ENCODE results near the gene DOP1B.

Gene DOP1B

GRCh38 chr21:36156815-36157670, at the start of gene DOP1B:
Gene DOP1B, plus strand, starts transcription at chr21:36156824. Its CDS starts 7,910 bp downstream, at chr21:36164734.
- Histone ChIP-seq H3K9ac (ENCODE audit: low read depth in 1 of 2, low read length in 2 of 2) (peak within 1 kb of the TSS; percentile 80 to 94), H3K27ac (ENCODE audit: low read depth, low read length) (peak within 1 kb of the TSS; percentile 84), H3K4me3 (ENCODE audit: low read depth in 1 of 2, low read length in 2 of 2) (peak within 1 kb of the TSS; percentile 84 to 91), H3K4me1 (ENCODE audit: control insufficient read depth in 1 of 2, insufficient read depth in 2 of 2, low read length in 2 of 2) (peaks cover 11 to 12% of the 10 kb centered on the region in 2 donors), H3K27me3 (ENCODE audit: control insufficient read depth in 1 of 2, insufficient read depth in 2 of 2, low read length in 2 of 2) (no peaks in the 10 kb centered on the region), H3K9me3 (ENCODE audit: control insufficient read depth in 1 of 2, low read length in 2 of 2) (no peaks in the 10 kb centered on the region), H3K36me3 (ENCODE audit: control insufficient read depth in 1 of 2, insufficient read depth in 2 of 2, low read length in 2 of 2) (no peaks in the 10 kb centered on the region)

- Histone ChIP-seq H3K27me3 (ENCODE audit: control insufficient read depth in 1 of 2, insufficient read depth in 2 of 2, low read length in 2 of 2) (no peaks in the 10 kb centered on the region), H3K9ac (ENCODE audit: low read depth in 1 of 2, low read length in 2 of 2) (no peak overlapping the region)
Observed at GRCh38 chr21:36109868-36110267, 46.8 kb upstream of the DOP1B start.

GRCh38 chr21:36111238-36111637, 45.4 kb upstream of the DOP1B start:
- Histone ChIP-seq H3K27ac (ENCODE audit: low read depth, low read length) (no peak overlapping the region), H3K4me3 (ENCODE audit: low read depth in 1 of 2, low read length in 2 of 2) (no peak overlapping the region), H3K9me3 (ENCODE audit: control insufficient read depth in 1 of 2, low read length in 2 of 2) (no peaks in the 10 kb centered on the region), H3K9ac (ENCODE audit: low read depth in 1 of 2, low read length in 2 of 2) (no peak overlapping the region), H3K27me3 (ENCODE audit: control insufficient read depth in 1 of 2, insufficient read depth in 2 of 2, low read length in 2 of 2) (no peaks in the 10 kb centered on the region), H3K36me3 (ENCODE audit: control insufficient read depth in 1 of 2, insufficient read depth in 2 of 2, low read length in 2 of 2) (no peaks in the 10 kb centered on the region), H3K4me1 (ENCODE audit: control insufficient read depth in 1 of 2, insufficient read depth in 2 of 2, low read length in 2 of 2) (peaks cover 5 to 10% of the 10 kb centered on the region in 2 donors)

More at GRCh38 chr21:36109868-36110267, 46.8 kb upstream of the DOP1B start:
- no peaks in the 10 kb centered on the region for H3K9me3 ChIP-seq (ENCODE audit: control insufficient read depth in 1 of 2, low read length in 2 of 2)
- H3K4me3 ChIP-seq (ENCODE audit: low read depth in 1 of 2, low read length in 2 of 2): no peak overlapping the region
- H3K36me3 ChIP-seq (ENCODE audit: control insufficient read depth in 1 of 2, insufficient read depth in 2 of 2, low read length in 2 of 2): no peaks in the 10 kb centered on the region
- H3K4me1 ChIP-seq (ENCODE audit: control insufficient read depth in 1 of 2, insufficient read depth in 2 of 2, low read length in 2 of 2): peaks cover 5 to 10% of the 10 kb centered on the region in 2 donors
- no peak overlapping the region for H3K27ac ChIP-seq (ENCODE audit: low read depth, low read length)

DNA sequence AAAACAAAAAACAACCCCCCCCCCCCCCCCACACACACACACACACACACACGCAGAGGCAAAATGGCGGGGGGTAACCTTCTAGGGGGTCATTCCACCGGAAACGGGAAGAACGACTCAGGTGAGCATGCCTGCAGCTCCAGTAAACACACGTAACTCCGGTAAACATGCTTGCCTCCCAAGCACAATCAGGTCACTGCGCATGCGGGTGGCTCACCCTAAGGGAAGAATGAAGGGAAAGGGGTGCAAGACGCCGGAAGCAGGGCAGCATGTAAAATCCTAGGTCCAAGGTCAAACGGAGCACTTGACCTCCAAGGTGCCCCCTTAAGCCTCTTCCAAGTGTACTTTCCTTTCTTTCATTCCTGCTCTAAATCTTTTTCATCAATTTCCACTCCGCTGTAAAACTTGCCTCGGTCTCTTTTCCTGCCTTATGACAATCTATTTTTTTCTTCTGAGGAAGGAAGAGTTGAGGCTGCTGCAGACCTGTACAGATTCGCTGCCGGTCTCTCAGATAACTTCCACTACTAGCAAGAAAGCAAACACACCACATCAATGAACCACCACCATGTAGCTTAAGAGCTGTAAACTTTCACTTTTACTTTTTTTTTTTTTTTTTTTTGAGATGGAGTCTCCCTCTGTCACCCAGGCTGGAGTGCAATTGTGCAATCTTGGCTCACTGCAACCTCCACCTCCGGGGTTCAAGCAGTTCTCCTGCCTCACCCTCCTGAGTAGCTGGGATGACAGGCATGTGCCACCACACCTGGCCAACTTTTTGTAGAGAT, 42.8 kb upstream of the DOP1B start:
- Histone ChIP-seq H3K4me1 (ENCODE audit: control insufficient read depth in 1 of 2, insufficient read depth in 2 of 2, low read length in 2 of 2) (peaks cover 5 to 10% of the 10 kb centered on the region in 2 donors), H3K27me3 (ENCODE audit: control insufficient read depth in 1 of 2, insufficient read depth in 2 of 2, low read length in 2 of 2) (no peaks in the 10 kb centered on the region), H3K27ac (ENCODE audit: low read depth, low read length) (peak overlapping the region; percentile 28), H3K9ac (ENCODE audit: low read depth in 1 of 2, low read length in 2 of 2) (peak overlapping the region; percentile 55 to 74), H3K36me3 (ENCODE audit: control insufficient read depth in 1 of 2, insufficient read depth in 2 of 2, low read length in 2 of 2) (no peaks in the 10 kb centered on the region), H3K4me3 (ENCODE audit: low read depth in 1 of 2, low read length in 2 of 2) (peak overlapping the region; percentile 70 to 80), H3K9me3 (ENCODE audit: control insufficient read depth in 1 of 2, low read length in 2 of 2) (no peaks in the 10 kb centered on the region)

- no peak overlapping the region for H3K4me3 ChIP-seq (ENCODE audit: low read depth in 1 of 2, low read length in 2 of 2)
- H3K9ac ChIP-seq (ENCODE audit: low read depth in 1 of 2, low read length in 2 of 2): no peak overlapping the region
- no peaks in the 10 kb centered on the region for H3K36me3 ChIP-seq (ENCODE audit: control insufficient read depth in 1 of 2, insufficient read depth in 2 of 2, low read length in 2 of 2)
- peaks cover 5 to 10% of the 10 kb centered on the region in 2 donors for H3K4me1 ChIP-seq (ENCODE audit: control insufficient read depth in 1 of 2, insufficient read depth in 2 of 2, low read length in 2 of 2)
- no peaks in the 10 kb centered on the region for H3K9me3 ChIP-seq (ENCODE audit: control insufficient read depth in 1 of 2, low read length in 2 of 2)
- H3K27me3 ChIP-seq (ENCODE audit: control insufficient read depth in 1 of 2, insufficient read depth in 2 of 2, low read length in 2 of 2): no peaks in the 10 kb centered on the region
- H3K27ac ChIP-seq (ENCODE audit: low read depth, low read length): no peak overlapping the region
Observed at GRCh38 chr21:36115138-36115730, 41.4 kb upstream of the DOP1B start.

- no peaks in the 10 kb centered on the region for H3K9me3 ChIP-seq (ENCODE audit: control insufficient read depth in 1 of 2, low read length in 2 of 2)
Observed at GRCh38 chr21:36117286-36117741, 39.3 kb upstream of the DOP1B start.

DNA sequence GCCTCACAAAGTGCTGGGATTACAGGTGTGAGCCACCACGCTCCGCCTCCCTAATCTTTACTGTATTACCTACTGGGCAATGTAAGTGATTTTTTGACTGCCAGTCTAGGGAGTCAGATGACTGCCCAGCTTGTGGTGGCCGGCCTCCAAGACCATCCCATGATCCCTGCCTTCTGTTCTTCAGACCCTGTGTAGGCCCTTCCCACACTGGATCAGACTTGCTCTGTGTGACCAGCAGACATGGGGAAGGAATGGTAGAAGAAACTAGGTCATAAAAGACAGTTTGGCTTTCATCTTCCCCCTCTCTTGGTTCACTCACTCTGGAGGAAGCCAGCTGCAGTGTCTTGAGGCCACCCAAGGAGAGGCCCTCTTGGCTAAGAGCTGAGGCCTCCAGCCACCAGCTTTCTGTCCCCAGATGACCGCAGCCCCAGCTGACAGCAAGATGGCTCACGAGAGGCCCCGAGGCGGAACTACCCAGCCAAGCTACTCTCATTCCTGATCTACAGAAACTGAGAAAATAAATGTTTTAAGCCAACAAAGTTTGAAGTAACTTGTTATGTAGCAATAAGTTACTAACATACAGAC, 36.2 kb upstream of the DOP1B start:
- Histone ChIP-seq H3K9me3 (ENCODE audit: control insufficient read depth in 1 of 2, low read length in 2 of 2) (no peaks in the 10 kb centered on the region), H3K4me3 (ENCODE audit: low read depth in 1 of 2, low read length in 2 of 2) (no peak overlapping the region), H3K27me3 (ENCODE audit: control insufficient read depth in 1 of 2, insufficient read depth in 2 of 2, low read length in 2 of 2) (no peaks in the 10 kb centered on the region), H3K36me3 (ENCODE audit: control insufficient read depth in 1 of 2, insufficient read depth in 2 of 2, low read length in 2 of 2) (no peaks in the 10 kb centered on the region), H3K4me1 (ENCODE audit: control insufficient read depth in 1 of 2, insufficient read depth in 2 of 2, low read length in 2 of 2) (no peaks in the 10 kb centered on the region), H3K9ac (ENCODE audit: low read depth in 1 of 2, low read length in 2 of 2) (no peak overlapping the region), H3K27ac (ENCODE audit: low read depth, low read length) (no peak overlapping the region)

More at GRCh38 chr21:36117286-36117741, 39.3 kb upstream of the DOP1B start:
- no peak overlapping the region for H3K4me3 ChIP-seq (ENCODE audit: low read depth in 1 of 2, low read length in 2 of 2)
- no peaks in the 10 kb centered on the region for H3K27me3 ChIP-seq (ENCODE audit: control insufficient read depth in 1 of 2, insufficient read depth in 2 of 2, low read length in 2 of 2)
- no peak overlapping the region for H3K27ac ChIP-seq (ENCODE audit: low read depth, low read length)
- H3K4me1 ChIP-seq (ENCODE audit: control insufficient read depth in 1 of 2, insufficient read depth in 2 of 2, low read length in 2 of 2): peaks cover 4 to 10% of the 10 kb centered on the region in 2 donors
- H3K36me3 ChIP-seq (ENCODE audit: control insufficient read depth in 1 of 2, insufficient read depth in 2 of 2, low read length in 2 of 2): no peaks in the 10 kb centered on the region
- no peak overlapping the region for H3K9ac ChIP-seq (ENCODE audit: low read depth in 1 of 2, low read length in 2 of 2)

GRCh38 chr21:36122977-36123376, 33.6 kb upstream of the DOP1B start:
- Histone ChIP-seq H3K4me3 (ENCODE audit: low read depth in 1 of 2, low read length in 2 of 2) (no peak overlapping the region), H3K9ac (ENCODE audit: low read depth in 1 of 2, low read length in 2 of 2) (no peak overlapping the region), H3K36me3 (ENCODE audit: control insufficient read depth in 1 of 2, insufficient read depth in 2 of 2, low read length in 2 of 2) (no peaks in the 10 kb centered on the region), H3K9me3 (ENCODE audit: control insufficient read depth in 1 of 2, low read length in 2 of 2) (no peaks in the 10 kb centered on the region), H3K27ac (ENCODE audit: low read depth, low read length) (no peak overlapping the region), H3K4me1 (ENCODE audit: control insufficient read depth in 1 of 2, insufficient read depth in 2 of 2, low read length in 2 of 2) (no peaks in the 10 kb centered on the region), H3K27me3 (ENCODE audit: control insufficient read depth in 1 of 2, insufficient read depth in 2 of 2, low read length in 2 of 2) (no peaks in the 10 kb centered on the region)

- no peaks in the 10 kb centered on the region for H3K4me1 ChIP-seq (ENCODE audit: control insufficient read depth in 1 of 2, insufficient read depth in 2 of 2, low read length in 2 of 2)
- H3K27me3 ChIP-seq (ENCODE audit: control insufficient read depth in 1 of 2, insufficient read depth in 2 of 2, low read length in 2 of 2): no peaks in the 10 kb centered on the region
- H3K9me3 ChIP-seq (ENCODE audit: control insufficient read depth in 1 of 2, low read length in 2 of 2): no peaks in the 10 kb centered on the region
- H3K36me3 ChIP-seq (ENCODE audit: control insufficient read depth in 1 of 2, insufficient read depth in 2 of 2, low read length in 2 of 2): no peaks in the 10 kb centered on the region
- no peak overlapping the region for H3K27ac ChIP-seq (ENCODE audit: low read depth, low read length)
- no peak overlapping the region for H3K9ac ChIP-seq (ENCODE audit: low read depth in 1 of 2, low read length in 2 of 2)
- H3K4me3 ChIP-seq (ENCODE audit: low read depth in 1 of 2, low read length in 2 of 2): no peak overlapping the region
Observed at GRCh38 chr21:36124395-36124794, 32.2 kb upstream of the DOP1B start.

Measured in duodenal mucosa (tissue), 2 donors.